ENCODE data around the gene C1orf94.

C1orf94 gene

DNA sequence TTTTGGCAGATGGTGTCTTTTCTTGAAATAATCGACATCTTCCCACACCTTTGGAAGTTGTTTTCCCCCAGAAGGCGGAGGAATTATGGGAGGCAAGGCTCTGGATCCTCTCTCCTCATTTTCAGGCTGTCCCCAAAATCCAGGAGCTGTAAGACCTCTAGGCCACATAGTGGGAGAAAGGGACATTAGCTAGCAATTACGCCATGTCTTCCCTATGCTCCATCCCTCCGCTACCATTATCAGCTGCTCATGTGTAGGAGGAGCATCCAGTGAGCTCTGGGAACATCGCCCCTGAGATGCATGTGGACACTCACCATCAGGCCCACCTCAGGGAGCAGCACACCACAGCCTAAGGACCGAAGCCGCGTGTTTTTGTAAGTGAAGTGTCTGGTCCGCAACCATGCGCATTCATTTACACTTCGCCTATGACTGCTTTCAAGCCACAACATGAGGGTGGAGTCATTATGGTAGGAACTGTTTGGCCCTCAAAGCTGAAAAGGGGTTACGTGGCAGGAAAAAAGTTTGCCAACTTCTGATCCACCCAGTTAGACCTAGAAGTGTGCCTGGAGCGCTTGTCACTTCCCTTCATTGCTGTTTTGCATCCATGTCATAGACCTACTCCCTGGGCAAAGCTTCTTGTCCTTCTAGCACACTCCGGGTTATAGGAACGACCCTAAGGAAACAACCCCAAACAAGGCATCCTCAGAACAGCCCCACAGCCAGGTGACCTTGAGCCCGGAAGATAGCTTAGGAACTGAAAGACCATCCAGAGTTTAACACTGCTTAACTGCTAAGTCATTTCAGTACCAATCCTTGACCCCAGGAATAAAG lies 85.5 kb downstream of the C1orf94 start:
- no peak for DNase-seq (ENCODE audit: low read depth in 2 of 2)

GRCh38 chr1:34262921-34263320 lies 86.2 kb downstream of the C1orf94 start:
- no peak for DNase-seq (ENCODE audit: low read depth in 2 of 2)

- DNase-seq (ENCODE audit: low read depth in 2 of 2), result no peak
Observed at GRCh38 chr1:34263406-34263805, 86.7 kb downstream of the C1orf94 start.

DNA sequence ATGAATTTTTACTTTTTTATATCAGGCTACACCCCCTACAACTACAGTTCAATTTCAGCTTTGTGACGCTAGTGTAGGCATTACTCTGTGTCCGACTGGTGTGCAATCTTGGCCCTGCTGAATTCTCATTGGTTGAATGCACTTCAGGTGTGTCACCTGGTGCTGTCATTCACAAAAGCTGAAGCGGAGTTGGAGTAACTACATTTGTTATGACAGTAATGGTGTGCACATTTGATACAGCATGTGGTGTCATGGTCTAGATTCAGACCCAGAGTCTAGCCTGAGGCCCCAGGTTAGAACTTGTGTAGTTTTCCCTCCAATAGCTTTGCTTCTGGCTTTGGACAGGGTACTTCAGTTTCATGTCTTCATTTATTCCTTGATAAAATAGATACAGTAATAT lies 88.7 kb downstream of the C1orf94 start:
- DNase-seq (ENCODE audit: low read depth in 2 of 2), result no peak

DNA sequence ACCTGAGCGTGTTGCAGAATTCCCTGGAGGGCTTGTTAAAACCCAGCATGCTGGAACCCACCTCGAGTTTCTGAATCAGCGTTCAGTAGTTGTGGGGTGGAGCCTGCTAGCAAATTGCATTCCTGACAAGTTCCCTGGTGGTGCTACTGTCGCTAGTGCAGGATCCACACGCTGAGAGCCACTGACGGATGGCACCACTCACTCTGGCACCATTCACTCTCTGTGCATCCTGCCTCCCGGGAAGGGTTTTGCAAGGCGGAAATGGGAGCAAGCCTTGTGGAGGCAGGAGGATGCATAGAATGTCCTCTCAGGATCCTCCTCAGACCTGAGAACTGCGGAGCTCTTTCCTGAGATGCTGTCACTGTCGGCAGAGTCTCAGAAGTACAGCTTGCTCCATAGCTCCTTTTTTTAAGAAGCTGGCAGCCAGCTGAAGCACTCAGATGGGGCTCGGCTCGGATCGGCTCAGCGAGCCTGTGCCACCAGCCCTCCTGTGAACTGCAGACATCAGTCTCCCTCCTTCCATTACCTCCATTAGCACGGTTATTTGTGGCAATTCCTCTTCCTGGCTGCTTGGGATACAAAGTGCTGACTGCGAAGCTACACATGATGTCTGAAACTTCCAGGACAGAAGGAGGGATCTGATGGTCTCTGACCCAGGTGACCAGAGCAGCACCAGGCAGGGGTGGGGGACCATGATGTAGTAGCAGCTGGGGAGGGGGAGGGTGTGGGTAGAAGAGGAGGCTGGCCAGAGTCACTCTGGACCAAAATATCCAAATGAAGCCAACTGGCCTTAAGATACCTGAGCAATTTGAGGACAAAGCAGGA lies 89.6 kb downstream of the C1orf94 start:
- no peak for DNase-seq (ENCODE audit: low read depth in 2 of 2)

- DNase-seq (ENCODE audit: low read depth in 2 of 2), result no peak
Observed at GRCh38 chr1:34267326-34267725, 90.6 kb downstream of the C1orf94 start.

GRCh38 chr1:34268311-34268954 lies 91.7 kb downstream of the C1orf94 start:
- DNase-seq (ENCODE audit: low read depth in 2 of 2), result no peak
